Fibroblast of lung (primary cell): ENCODE results near the gene PALLD. TPM values are rescaled to one million over a fixed set of nuclear protein-coding genes. Genes with fewer than 3 reads are reported as not detected.
A peak's percentile ranks its signal among the peaks of the same experiment; 100 is the strongest.

Source experiments
- DNase-seq, 2 donors: peaks; one replicate each; pipeline versions ENCODE4 v3.0.0 to v3.0.0-alpha.2; 2010; ENCODE audit warnings: low read depth in 2 of 2
- H2AFZ ChIP-seq: 2 replicates; pipeline ENCODE4 v1.5.1; 2012; ENCODE audit warnings: low read length, control low read depth, inconsistent platforms
- H3K27ac ChIP-seq: 2 replicates; pipeline ENCODE4 v1.5.1; 2011; ENCODE audit warnings: low read length, control low read depth; ENCODE audit not compliant: insufficient read depth
- H3K27me3 ChIP-seq: 2 replicates; pipeline ENCODE4 v1.5.1; 2011; ENCODE audit warnings: mild to moderate bottlenecking, low read length; ENCODE audit not compliant: control insufficient read depth, insufficient read depth
- H3K36me3 ChIP-seq: 2 replicates; pipeline ENCODE4 v1.5.1; 2011; ENCODE audit warnings: low read length; ENCODE audit not compliant: control insufficient read depth, insufficient read depth
- H3K4me1 ChIP-seq: 2 replicates; pipeline ENCODE4 v1.5.1; 2011; ENCODE audit warnings: low read length; ENCODE audit not compliant: control insufficient read depth, insufficient read depth; ENCODE audit errors: extremely low read depth
- H3K4me2 ChIP-seq: 2 replicates; pipeline ENCODE4 v1.5.1; 2011; ENCODE audit warnings: low read length, control low read depth; ENCODE audit not compliant: insufficient read depth; ENCODE audit errors: extremely low read depth
- H3K4me3 ChIP-seq, 4 experiments: fragments of 200-600 bp in 1 of 4; sonication (generic) in 1 of 4; replicated peaks in 1 of 4; 2 replicates each; pipeline ENCODE4 v1.5.1; 2011 to 2016; ENCODE audit warnings: low read length in 4 of 4, low read depth in 3 of 4, mild to moderate bottlenecking in 3 of 4, control low read depth in 2 of 4, inconsistent platforms in 1 of 4, mixed read lengths in 1 of 4; ENCODE audit not compliant: insufficient read depth in 1 of 4; ENCODE audit errors: control extremely low read depth in 1 of 4
- H3K79me2 ChIP-seq: 2 replicates; pipeline ENCODE4 v1.5.1; 2012; ENCODE audit warnings: mild to moderate bottlenecking, low read length, inconsistent platforms; ENCODE audit not compliant: control insufficient read depth, insufficient read depth
- H3K9ac ChIP-seq: 2 replicates; pipeline ENCODE4 v1.5.1; 2011; ENCODE audit warnings: mild to moderate bottlenecking, low read length, control low read depth; ENCODE audit not compliant: insufficient read depth
- H3K9me3 ChIP-seq: 2 replicates; pipeline ENCODE4 v1.5.1; 2012; ENCODE audit warnings: low read depth, low read length; ENCODE audit not compliant: control insufficient read depth, insufficient read depth
- H4K20me1 ChIP-seq: 2 replicates; pipeline ENCODE4 v1.5.1; 2011; ENCODE audit warnings: low read length; ENCODE audit not compliant: control insufficient read depth, insufficient read depth; ENCODE audit errors: extremely low read depth
- EZH2 ChIP-seq: IDR thresholded peaks from 2 replicates; pipeline ENCODE4 v1.5.1; 2012; ENCODE audit warnings: low read length, control low read depth, mild to moderate bottlenecking; ENCODE audit errors: missing control alignments
- polyA plus RNA-seq, 2 donors: library from polyadenylated mRNA; depleted of rRNA in 1 of 2; stranded (reverse) in 1 of 2; unstranded in 1 of 2; fragments of >200 nt; gene quantifications; 2 replicates each; pipeline ENCODE4 v1.2.1, GENCODE V29; 2011 to 2012; ENCODE audit warnings: missing spikeins in 1 of 2
- total RNA-seq: library from RNA; depleted of rRNA; stranded (reverse); fragments of >200 nt; gene quantifications from 2 replicates; pipeline ENCODE4 v1.2.1, GENCODE V29; 2014
- TF ChIP-seq, protein P1 (sequence below), 2 donors: IDR thresholded peaks in 1 of 2; conservative IDR thresholded peaks in 1 of 2; 1 replicate in 1 of 2; 2 replicates in 1 of 2; pipeline ENCODE4 v1.5.1; 2011 to 2012; ENCODE audit warnings: low read length in 2 of 2, control low read depth in 1 of 2, inconsistent platforms in 1 of 2, low read depth in 1 of 2, mild to moderate bottlenecking in 1 of 2

The PALLD gene
- total and polyA plus RNA-seq, 2 donors (not counting 1 experiment from before 2014, with no cell fraction given) = 200 to 205 TPM

DNA sequence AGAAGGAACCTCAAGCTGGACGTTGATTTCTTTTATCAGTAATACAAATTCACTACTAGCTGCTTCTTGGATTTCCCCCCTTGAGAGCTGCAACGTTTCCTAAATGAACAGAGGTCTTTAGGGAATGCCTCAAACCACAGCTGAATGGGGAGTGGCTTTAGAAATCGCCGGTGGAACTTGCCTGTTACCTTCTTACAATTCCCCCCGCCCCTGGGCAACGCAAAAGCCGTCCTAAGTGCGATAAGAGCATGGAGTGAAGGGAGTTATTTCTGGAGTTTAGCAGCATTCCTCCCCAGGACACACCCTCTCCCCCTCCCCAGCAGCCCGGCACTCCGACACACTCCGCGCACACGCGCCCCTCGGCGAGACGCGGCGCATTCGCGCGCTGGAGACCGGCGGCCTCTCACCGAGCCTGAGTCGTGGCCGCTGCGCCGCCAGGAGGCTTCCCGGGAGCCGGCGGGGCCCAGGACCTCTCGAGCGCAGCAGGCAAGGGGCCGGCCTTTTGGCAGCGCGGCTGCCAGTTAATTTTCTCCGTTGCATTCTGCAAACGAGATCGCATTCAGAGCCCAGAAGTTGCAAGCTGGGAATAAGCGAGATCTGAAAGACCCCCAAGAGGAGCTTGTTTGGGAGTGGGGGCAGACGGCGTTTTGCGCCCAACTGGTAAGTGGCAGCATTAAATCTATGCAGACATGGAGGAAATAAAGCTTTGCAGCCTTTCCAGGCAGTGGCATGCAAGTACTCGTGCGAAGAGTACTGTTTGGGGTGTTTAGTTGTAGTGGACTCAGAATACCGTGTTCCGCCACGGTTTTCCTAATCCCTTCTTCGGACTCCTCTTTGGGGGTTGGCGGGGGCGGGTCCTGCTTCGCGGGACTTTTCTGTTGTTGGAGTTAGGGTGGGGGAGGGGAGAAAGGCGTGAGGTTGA lies 134.7 kb downstream of the PALLD start:
- no peaks in the 10 kb centered on the region for H3K9me3 ChIP-seq
- H3K79me2 ChIP-seq = no peaks in the 10 kb centered on the region
- H3K27me3 ChIP-seq = no peaks in the 10 kb centered on the region
- H2AFZ ChIP-seq = peak overlapping the region; percentile 79
- H3K36me3 ChIP-seq = no peaks in the 10 kb centered on the region
- DNase-seq = peak; percentile 54 to 82
- H3K4me2 ChIP-seq = peak overlapping the region; percentile 97
- H3K27ac ChIP-seq = no peak overlapping the region
- peaks cover 23% of the 10 kb centered on the region for H3K4me1 ChIP-seq
- H3K9ac ChIP-seq = peak overlapping the region; percentile 48
- H3K4me3 ChIP-seq = peak overlapping the region; percentile 53 to 72 (median 62)
- no peaks in the 10 kb centered on the region for H4K20me1 ChIP-seq
- TF ChIP-seq, protein P1, sequence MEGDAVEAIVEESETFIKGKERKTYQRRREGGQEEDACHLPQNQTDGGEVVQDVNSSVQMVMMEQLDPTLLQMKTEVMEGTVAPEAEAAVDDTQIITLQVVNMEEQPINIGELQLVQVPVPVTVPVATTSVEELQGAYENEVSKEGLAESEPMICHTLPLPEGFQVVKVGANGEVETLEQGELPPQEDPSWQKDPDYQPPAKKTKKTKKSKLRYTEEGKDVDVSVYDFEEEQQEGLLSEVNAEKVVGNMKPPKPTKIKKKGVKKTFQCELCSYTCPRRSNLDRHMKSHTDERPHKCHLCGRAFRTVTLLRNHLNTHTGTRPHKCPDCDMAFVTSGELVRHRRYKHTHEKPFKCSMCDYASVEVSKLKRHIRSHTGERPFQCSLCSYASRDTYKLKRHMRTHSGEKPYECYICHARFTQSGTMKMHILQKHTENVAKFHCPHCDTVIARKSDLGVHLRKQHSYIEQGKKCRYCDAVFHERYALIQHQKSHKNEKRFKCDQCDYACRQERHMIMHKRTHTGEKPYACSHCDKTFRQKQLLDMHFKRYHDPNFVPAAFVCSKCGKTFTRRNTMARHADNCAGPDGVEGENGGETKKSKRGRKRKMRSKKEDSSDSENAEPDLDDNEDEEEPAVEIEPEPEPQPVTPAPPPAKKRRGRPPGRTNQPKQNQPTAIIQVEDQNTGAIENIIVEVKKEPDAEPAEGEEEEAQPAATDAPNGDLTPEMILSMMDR (conservative IDR thresholded peaks at IDR 0.05 in 1 of 2, IDR thresholded peaks at IDR 0.05 in 1 of 2; ENCODE audit: low read depth in 1 of 2, low read length in 2 of 2) = peak; percentile 30 to 47
- no peak for TF ChIP-seq EZH2

DNA sequence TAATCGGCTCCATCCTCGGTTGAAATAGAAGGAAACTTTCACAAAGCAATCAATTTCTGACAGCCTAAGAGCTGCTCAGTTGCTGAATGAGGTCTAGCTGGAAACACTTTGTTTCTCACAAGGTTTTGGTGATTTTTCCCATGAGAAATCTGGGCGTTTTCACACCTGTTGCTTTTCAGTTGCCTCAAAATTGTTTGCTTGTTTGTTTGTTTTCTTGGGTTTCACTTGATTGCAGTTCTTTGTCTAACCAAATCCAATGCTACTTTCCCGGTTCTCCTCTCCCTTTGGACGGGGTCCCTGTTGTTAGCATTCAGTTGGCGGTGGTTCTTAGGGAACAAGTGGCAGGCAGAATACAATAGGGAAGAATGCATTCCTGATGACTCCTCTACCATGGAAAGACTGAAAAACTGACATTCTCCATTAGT lies 135.5 kb downstream of the PALLD start:
- no peaks in the 10 kb centered on the region for H4K20me1 ChIP-seq
- peak overlapping the region; percentile 97 for H3K4me2 ChIP-seq
- peak overlapping the region; percentile 53 to 72 (median 60) for H3K4me3 ChIP-seq
- no peak overlapping the region for H3K27ac ChIP-seq
- H3K9me3 ChIP-seq = no peaks in the 10 kb centered on the region
- no peaks in the 10 kb centered on the region for H3K79me2 ChIP-seq
- H2AFZ ChIP-seq = no peak overlapping the region
- H3K4me1 ChIP-seq = peaks cover 30% of the 10 kb centered on the region
- peak in 1 of 2 donors; percentile 67 for DNase-seq
- H3K36me3 ChIP-seq = no peaks in the 10 kb centered on the region
- H3K27me3 ChIP-seq = no peaks in the 10 kb centered on the region
- TF ChIP-seq EZH2 = no peak
- TF ChIP-seq, protein P1 (conservative IDR thresholded peaks at IDR 0.05 in 1 of 2, IDR thresholded peaks at IDR 0.05 in 1 of 2; ENCODE audit: low read depth in 1 of 2, low read length in 2 of 2) = no peak
- no peak overlapping the region for H3K9ac ChIP-seq

DNA sequence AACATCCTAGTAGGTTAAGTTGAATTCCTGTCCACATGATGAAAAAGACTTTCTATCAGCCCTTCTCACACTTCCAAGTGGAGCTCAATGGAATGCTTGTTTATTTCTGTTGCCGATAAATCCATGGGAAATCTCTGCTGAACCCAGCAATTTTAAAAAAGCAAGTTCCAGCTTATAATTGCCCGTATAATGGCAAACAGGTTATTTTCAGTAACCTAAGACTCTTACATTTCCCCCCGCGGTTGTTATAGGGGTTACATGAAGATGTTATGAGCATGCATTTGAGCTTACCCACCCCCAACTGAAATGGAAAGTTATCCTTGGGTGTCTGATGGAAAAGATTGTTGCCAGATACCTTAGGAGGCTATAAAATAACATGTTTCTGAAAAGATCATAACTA lies 136.2 kb downstream of the PALLD start:
- TF ChIP-seq EZH2 = no peak
- TF ChIP-seq, protein P1 (conservative IDR thresholded peaks at IDR 0.05 in 1 of 2, IDR thresholded peaks at IDR 0.05 in 1 of 2; ENCODE audit: low read depth in 1 of 2, low read length in 2 of 2) = no peak
- H3K4me2 ChIP-seq = no peak overlapping the region
- DNase-seq = peak in 1 of 2 donors; percentile 37
- H3K4me1 ChIP-seq = peaks cover 30% of the 10 kb centered on the region
- H4K20me1 ChIP-seq = no peaks in the 10 kb centered on the region
- H3K9me3 ChIP-seq = no peaks in the 10 kb centered on the region
- H3K79me2 ChIP-seq = no peaks in the 10 kb centered on the region
- H2AFZ ChIP-seq = no peak overlapping the region
- H3K9ac ChIP-seq = no peak overlapping the region
- no peaks in the 10 kb centered on the region for H3K27me3 ChIP-seq
- no peak overlapping the region for H3K27ac ChIP-seq
- H3K36me3 ChIP-seq = no peaks in the 10 kb centered on the region
- peak overlapping the region in 1 of 4 experiments; percentile 72 for H3K4me3 ChIP-seq
